H1 (cell line): Measurements from ENCODE around the gene FRMD4B. TPM values are rescaled to one million over a fixed set of nuclear protein-coding genes. Genes with fewer than 3 reads are reported as not detected.

Experiments used
- EZH2 ChIP-seq: fragments of 200-600 bp; sonication (generic); IDR thresholded peaks from 2 replicates; pipeline ENCODE4 v1.7.1; 2012; ENCODE audit warnings: low read depth, mild to moderate bottlenecking, moderate library complexity, low read length, inconsistent platforms; ENCODE audit not compliant: severe bottlenecking
- JUN ChIP-seq: IDR thresholded peaks from 2 replicates; pipeline ENCODE4 v1.6.1; 2011; ENCODE audit warnings: low read depth, mild to moderate bottlenecking, improper control_type of control experiment, low read length
- NRF1 ChIP-seq: IDR thresholded peaks from 2 replicates; pipeline ENCODE4 v1.6.1; 2011; ENCODE audit warnings: mild to moderate bottlenecking, low read depth, low read length, improper control_type of control experiment
- SP4 ChIP-seq: IDR thresholded peaks from 2 replicates; pipeline ENCODE4 v1.6.1; 2012; ENCODE audit warnings: low read length, inconsistent platforms
- TAF7 ChIP-seq: optimal IDR thresholded peaks from 2 replicates; pipeline ENCODE3; 2011; ENCODE audit warnings: low read depth, mild to moderate bottlenecking, inconsistent platforms, low read length, moderate library complexity, borderline replicate concordance
- YY1 ChIP-seq: IDR thresholded peaks from 2 replicates; pipeline ENCODE4 v1.6.1; 2011; ENCODE audit warnings: low read depth, mild to moderate bottlenecking, low read length
- polyA plus RNA-seq, 7 experiments: library from polyadenylated mRNA; depleted of rRNA in 3 of 7; stranded (reverse) in 5 of 7; unstranded in 2 of 7; fragments of >200 nt in 5 of 7; fragments of 200-250 nt in 2 of 7; gene quantifications; 1 replicate in 5 of 7; 2 replicates in 1 of 7; 4 replicates in 1 of 7; pipeline versions ENCODE4 v1.2.1 to v1.2.3, GENCODE V29; 2011 to 2013; ENCODE audit warnings: missing spikeins in 2 of 7, mixed read lengths in 2 of 7
- total RNA-seq: library from RNA; stranded (reverse); fragmentation: NEBNext Ultra II Directional; extraction: Animal tissue kit (Norgen Biotek cat#: 25700); gene quantifications from 2 replicates; pipeline ENCODE4 v1.2.1, GENCODE V29; 2021
- TF ChIP-seq, protein P1 (sequence below): fragments of 300-600 bp; sonication (generic); IDR thresholded peaks from 2 replicates; pipeline ENCODE4 v1.7.1; 2012; ENCODE audit warnings: low read length, moderate library complexity, mild to moderate bottlenecking, inconsistent platforms; ENCODE audit not compliant: insufficient replicate concordance
- TF ChIP-seq, protein P2 (sequence below): IDR thresholded peaks from 2 replicates; pipeline ENCODE4 v1.6.1; 2011; ENCODE audit warnings: low read depth, mild to moderate bottlenecking, low read length; ENCODE audit not compliant: insufficient read depth

The FRMD4B gene
- total and polyA plus RNA-seq, 2 of the 8 experiments (the other 6 are each of a cell fraction or from before 2014, with no cell fraction given), result 2.7 to 7.2 TPM

DNA sequence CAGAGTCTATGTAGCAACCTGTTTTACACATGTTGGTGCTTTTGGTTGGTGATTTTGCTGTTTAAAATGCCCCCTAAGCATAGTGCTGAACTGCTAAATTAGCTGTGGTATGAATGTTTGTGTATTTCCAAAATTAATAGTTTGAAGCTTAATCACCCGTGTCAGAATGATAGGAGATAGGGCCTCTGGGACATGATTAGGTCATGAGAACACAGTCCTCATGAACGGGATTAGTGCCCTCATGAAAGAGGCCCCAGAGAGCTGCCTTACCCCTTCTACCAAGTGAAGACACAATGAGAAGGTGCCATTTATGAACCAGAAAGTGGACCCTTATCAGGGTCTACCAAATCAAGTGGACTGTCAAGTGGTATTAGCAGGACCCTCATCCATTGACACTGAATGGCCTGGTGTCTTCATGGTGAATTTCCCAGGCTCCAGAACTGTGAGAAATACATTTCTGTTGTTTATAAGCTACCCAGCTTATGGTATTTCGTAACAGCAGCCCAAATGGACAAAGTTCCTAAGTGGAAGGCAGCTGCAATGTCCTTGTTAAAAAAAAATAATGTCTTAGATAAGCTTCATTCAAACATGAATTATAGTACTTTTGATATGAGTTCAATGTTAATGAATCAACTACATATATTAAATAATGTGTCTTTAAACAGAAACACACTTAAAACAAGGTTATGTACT, 37.7 kb upstream of the FRMD4B start (continued):
- TF ChIP-seq, protein P1, sequence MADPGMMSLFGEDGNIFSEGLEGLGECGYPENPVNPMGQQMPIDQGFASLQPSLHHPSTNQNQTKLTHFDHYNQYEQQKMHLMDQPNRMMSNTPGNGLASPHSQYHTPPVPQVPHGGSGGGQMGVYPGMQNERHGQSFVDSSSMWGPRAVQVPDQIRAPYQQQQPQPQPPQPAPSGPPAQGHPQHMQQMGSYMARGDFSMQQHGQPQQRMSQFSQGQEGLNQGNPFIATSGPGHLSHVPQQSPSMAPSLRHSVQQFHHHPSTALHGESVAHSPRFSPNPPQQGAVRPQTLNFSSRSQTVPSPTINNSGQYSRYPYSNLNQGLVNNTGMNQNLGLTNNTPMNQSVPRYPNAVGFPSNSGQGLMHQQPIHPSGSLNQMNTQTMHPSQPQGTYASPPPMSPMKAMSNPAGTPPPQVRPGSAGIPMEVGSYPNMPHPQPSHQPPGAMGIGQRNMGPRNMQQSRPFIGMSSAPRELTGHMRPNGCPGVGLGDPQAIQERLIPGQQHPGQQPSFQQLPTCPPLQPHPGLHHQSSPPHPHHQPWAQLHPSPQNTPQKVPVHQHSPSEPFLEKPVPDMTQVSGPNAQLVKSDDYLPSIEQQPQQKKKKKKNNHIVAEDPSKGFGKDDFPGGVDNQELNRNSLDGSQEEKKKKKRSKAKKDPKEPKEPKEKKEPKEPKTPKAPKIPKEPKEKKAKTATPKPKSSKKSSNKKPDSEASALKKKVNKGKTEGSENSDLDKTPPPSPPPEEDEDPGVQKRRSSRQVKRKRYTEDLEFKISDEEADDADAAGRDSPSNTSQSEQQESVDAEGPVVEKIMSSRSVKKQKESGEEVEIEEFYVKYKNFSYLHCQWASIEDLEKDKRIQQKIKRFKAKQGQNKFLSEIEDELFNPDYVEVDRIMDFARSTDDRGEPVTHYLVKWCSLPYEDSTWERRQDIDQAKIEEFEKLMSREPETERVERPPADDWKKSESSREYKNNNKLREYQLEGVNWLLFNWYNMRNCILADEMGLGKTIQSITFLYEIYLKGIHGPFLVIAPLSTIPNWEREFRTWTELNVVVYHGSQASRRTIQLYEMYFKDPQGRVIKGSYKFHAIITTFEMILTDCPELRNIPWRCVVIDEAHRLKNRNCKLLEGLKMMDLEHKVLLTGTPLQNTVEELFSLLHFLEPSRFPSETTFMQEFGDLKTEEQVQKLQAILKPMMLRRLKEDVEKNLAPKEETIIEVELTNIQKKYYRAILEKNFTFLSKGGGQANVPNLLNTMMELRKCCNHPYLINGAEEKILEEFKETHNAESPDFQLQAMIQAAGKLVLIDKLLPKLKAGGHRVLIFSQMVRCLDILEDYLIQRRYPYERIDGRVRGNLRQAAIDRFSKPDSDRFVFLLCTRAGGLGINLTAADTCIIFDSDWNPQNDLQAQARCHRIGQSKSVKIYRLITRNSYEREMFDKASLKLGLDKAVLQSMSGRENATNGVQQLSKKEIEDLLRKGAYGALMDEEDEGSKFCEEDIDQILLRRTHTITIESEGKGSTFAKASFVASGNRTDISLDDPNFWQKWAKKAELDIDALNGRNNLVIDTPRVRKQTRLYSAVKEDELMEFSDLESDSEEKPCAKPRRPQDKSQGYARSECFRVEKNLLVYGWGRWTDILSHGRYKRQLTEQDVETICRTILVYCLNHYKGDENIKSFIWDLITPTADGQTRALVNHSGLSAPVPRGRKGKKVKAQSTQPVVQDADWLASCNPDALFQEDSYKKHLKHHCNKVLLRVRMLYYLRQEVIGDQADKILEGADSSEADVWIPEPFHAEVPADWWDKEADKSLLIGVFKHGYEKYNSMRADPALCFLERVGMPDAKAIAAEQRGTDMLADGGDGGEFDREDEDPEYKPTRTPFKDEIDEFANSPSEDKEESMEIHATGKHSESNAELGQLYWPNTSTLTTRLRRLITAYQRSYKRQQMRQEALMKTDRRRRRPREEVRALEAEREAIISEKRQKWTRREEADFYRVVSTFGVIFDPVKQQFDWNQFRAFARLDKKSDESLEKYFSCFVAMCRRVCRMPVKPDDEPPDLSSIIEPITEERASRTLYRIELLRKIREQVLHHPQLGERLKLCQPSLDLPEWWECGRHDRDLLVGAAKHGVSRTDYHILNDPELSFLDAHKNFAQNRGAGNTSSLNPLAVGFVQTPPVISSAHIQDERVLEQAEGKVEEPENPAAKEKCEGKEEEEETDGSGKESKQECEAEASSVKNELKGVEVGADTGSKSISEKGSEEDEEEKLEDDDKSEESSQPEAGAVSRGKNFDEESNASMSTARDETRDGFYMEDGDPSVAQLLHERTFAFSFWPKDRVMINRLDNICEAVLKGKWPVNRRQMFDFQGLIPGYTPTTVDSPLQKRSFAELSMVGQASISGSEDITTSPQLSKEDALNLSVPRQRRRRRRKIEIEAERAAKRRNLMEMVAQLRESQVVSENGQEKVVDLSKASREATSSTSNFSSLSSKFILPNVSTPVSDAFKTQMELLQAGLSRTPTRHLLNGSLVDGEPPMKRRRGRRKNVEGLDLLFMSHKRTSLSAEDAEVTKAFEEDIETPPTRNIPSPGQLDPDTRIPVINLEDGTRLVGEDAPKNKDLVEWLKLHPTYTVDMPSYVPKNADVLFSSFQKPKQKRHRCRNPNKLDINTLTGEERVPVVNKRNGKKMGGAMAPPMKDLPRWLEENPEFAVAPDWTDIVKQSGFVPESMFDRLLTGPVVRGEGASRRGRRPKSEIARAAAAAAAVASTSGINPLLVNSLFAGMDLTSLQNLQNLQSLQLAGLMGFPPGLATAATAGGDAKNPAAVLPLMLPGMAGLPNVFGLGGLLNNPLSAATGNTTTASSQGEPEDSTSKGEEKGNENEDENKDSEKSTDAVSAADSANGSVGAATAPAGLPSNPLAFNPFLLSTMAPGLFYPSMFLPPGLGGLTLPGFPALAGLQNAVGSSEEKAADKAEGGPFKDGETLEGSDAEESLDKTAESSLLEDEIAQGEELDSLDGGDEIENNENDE, result no peak
- TF ChIP-seq JUN (no peak), NRF1 (no peak), TAF7 (no peak), SP4 (no peak), YY1 (no peak), EZH2 (no peak)
- TF ChIP-seq, protein P2, sequence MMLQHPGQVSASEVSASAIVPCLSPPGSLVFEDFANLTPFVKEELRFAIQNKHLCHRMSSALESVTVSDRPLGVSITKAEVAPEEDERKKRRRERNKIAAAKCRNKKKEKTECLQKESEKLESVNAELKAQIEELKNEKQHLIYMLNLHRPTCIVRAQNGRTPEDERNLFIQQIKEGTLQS, result no peak
